ENCODE data around the gene NNAT.
"Not testable (repeated sequence)": the region's sequence is repeated elsewhere in the genome, so short reads cannot be mapped to it uniquely, and the experiment has no call there.

NNAT gene

DNA sequence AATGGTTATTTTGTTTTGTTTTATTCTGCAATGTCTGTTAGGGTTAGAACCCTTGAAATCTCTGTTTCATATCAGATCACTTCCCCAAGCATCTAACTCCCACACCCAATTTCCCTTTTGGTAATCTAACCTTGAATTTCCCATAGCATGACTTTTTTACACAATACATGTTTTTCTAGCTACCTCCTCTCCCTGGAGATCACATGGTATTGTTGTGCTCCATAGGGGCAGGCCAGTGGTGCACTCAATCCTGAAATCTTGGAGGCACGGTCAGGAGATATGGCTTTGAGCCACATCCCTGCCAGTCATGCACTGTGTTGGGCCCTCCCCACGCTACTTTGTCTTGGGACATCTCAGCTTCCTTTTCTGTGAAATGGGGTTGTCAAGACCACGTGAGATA lies 36.7 kb upstream of the NNAT start:
- Histone ChIP-seq H3K36me3 (ENCODE audit: insufficient read depth, low read depth, low read length) (no peaks in the 10 kb centered on the region), H3K9me3 (ENCODE audit: insufficient read depth, low read depth, low read length) (peaks cover 9% of the 10 kb centered on the region), H3K4me3 (ENCODE audit: low read length) (no peak overlapping the region), H3K27ac (ENCODE audit: low read length) (no peak overlapping the region), H3K4me1 (ENCODE audit: insufficient read depth, low read length) (0 out of 2 replicates have a peak, but pooled peaks cover 4% of the 10 kb centered on the region), H3K27me3 (ENCODE audit: insufficient read depth, low read length) (no peaks in the 10 kb centered on the region), H3K9ac (ENCODE audit: low read depth, low read length) (no peak overlapping the region)

DNA sequence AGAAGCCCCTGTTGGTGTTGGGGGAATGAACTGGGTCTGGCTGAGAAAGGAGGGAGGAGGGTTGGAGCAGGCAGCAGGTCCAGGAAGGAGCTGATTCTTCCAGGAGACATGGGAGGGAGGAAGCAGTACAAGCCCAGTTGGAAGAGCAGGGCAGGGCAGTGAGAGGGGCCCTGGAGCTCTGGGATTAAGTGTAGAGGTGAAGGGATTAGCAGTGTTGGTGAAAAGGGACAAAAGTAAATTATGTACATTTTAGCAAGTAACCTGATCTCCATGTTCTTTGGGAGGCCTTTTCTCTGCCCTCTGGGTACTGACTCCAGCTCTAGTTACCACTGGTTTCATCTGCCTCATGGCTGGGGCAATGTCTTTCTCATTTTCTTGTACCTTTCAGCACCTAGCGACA lies 34.8 kb upstream of the NNAT start:
- H3K9ac ChIP-seq (ENCODE audit: low read depth, low read length); H3K4me1 ChIP-seq (ENCODE audit: insufficient read depth, low read length); H3K36me3 ChIP-seq (ENCODE audit: insufficient read depth, low read depth, low read length); H3K27me3 ChIP-seq (ENCODE audit: insufficient read depth, low read length); H3K9me3 ChIP-seq (ENCODE audit: insufficient read depth, low read depth, low read length); H3K27ac ChIP-seq (ENCODE audit: low read length); H3K4me3 ChIP-seq (ENCODE audit: low read length): not testable (repeated sequence)

DNA sequence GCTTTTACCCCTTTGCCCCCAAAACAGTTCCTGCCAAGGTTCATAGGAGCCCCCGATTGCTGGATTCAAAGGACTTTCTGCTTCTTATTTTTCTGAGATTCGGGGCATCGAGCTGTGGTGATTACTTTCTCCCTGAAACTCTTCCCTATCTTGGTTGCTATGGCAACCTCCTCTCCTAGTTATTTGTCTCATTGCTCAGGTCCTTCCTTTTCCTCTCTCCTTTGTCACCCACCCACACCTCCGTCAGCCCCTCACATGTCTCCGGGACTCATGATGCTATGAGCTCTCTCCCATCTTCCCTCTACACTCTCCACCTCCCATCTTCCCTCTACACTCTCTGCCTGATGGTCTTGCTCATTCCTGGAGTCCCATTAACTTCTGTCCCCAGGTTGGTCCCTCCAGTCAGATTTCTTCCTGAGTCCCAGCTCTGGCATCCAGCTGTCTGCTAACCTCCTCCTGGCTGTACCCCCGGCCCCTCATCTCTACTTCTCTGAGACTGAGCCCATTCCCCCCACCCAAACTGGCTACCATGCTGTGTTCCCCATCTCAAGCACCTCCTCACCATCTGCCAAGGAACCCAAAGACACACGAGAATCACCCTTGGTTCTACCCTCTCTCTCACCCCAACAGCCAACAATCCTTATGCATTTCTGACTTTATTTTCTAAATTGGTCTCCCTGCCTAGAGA lies 30.2 kb upstream of the NNAT start:
- H3K27ac ChIP-seq (ENCODE audit: low read length) = no peak overlapping the region
- no peaks in the 10 kb centered on the region for H3K9me3 ChIP-seq (ENCODE audit: insufficient read depth, low read depth, low read length)
- H3K27me3 ChIP-seq (ENCODE audit: insufficient read depth, low read length) = no peaks in the 10 kb centered on the region
- no peak overlapping the region for H3K4me3 ChIP-seq (ENCODE audit: low read length)
- no peaks in the 10 kb centered on the region for H3K36me3 ChIP-seq (ENCODE audit: insufficient read depth, low read depth, low read length)
- H3K9ac ChIP-seq (ENCODE audit: low read depth, low read length) = no peak overlapping the region
- 0 out of 2 replicates have a peak, but pooled peaks cover 4% of the 10 kb centered on the region for H3K4me1 ChIP-seq (ENCODE audit: insufficient read depth, low read length)

DNA sequence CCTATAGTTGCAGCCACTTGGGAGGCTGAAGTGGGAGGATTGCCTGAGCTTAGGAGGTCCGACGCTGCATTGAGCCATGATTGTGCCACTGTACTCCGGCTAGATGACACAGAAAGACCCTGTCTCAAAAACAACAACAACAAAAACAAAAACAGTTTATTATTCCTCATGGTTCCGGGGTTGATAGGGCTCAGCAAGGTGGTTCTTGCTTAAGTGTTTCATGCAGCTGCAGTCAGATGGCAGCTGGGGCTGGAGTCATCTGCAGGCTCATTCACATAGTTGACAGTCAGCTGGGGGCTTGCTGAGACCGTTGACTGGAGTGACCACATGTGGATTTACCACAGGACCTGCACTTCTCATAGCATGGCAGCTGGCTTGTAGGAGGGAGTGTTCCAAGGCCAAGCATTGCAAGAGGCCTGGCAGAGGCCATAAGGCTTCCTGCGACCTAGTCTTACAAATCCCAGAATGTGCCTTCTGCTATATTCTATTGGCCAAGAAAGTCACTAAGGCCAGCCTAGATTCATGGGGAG lies 28.9 kb upstream of the NNAT start:
- H3K27ac ChIP-seq (ENCODE audit: low read length) = no peak overlapping the region
- no peak overlapping the region for H3K4me3 ChIP-seq (ENCODE audit: low read length)
- H3K4me1 ChIP-seq (ENCODE audit: insufficient read depth, low read length) = no peaks in the 10 kb centered on the region
- no peaks in the 10 kb centered on the region for H3K27me3 ChIP-seq (ENCODE audit: insufficient read depth, low read length)
- H3K36me3 ChIP-seq (ENCODE audit: insufficient read depth, low read depth, low read length) = no peaks in the 10 kb centered on the region
- H3K9ac ChIP-seq (ENCODE audit: low read depth, low read length) = no peak overlapping the region
- no peaks in the 10 kb centered on the region for H3K9me3 ChIP-seq (ENCODE audit: insufficient read depth, low read depth, low read length)

DNA sequence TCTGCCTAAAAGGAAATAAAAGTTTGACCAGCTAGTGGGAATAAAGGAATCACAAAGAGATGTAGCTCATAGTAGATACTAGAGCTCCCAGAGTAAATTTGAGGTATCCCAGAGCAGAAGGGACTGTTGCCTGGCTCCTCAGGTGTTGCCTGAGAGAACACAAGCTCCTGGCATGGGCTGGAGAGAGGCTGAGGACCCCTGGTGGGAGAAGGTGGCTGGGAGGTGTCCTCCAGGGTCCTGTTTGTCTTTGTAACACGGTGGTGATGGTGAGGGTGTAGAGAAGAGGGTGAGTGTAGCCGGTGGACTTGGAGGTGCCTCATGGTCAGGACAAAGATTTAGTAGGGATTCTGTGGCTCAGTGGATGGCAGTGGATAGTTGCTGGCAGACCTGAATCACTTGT lies 28.1 kb upstream of the NNAT start:
- Histone ChIP-seq H3K27me3 (ENCODE audit: insufficient read depth, low read length) (no peaks in the 10 kb centered on the region), H3K27ac (ENCODE audit: low read length) (no peak overlapping the region), H3K9me3 (ENCODE audit: insufficient read depth, low read depth, low read length) (no peaks in the 10 kb centered on the region), H3K4me1 (ENCODE audit: insufficient read depth, low read length) (no peaks in the 10 kb centered on the region), H3K36me3 (ENCODE audit: insufficient read depth, low read depth, low read length) (no peaks in the 10 kb centered on the region), H3K9ac (ENCODE audit: low read depth, low read length) (no peak overlapping the region), H3K4me3 (ENCODE audit: low read length) (no peak overlapping the region)

DNA sequence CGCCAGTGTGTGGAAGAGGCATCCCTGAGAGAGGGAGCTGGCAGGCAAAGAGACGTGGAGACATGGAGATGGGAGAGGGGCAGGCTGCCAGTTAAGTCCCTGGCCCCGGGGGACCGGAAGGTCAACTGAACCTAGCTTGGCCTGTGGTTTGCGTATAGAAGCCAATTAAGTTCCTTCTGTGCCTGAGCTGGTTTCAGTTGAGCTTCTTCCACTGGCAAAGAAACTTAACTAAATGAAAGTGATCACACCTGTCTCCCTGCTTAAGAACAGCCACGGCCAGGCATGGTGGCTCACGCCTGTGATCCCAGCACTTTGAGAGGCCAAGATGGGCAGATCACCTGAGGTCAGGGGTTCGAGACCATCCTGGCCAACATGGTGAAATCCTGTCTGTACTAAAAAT lies 26.7 kb upstream of the NNAT start:
- no peak overlapping the region for H3K4me3 ChIP-seq (ENCODE audit: low read length)
- no peaks in the 10 kb centered on the region for H3K36me3 ChIP-seq (ENCODE audit: insufficient read depth, low read depth, low read length)
- H3K27ac ChIP-seq (ENCODE audit: low read length) = no peak overlapping the region
- H3K9me3 ChIP-seq (ENCODE audit: insufficient read depth, low read depth, low read length) = no peaks in the 10 kb centered on the region
- no peaks in the 10 kb centered on the region for H3K27me3 ChIP-seq (ENCODE audit: insufficient read depth, low read length)
- H3K4me1 ChIP-seq (ENCODE audit: insufficient read depth, low read length) = no peaks in the 10 kb centered on the region
- H3K9ac ChIP-seq (ENCODE audit: low read depth, low read length) = no peak overlapping the region

DNA sequence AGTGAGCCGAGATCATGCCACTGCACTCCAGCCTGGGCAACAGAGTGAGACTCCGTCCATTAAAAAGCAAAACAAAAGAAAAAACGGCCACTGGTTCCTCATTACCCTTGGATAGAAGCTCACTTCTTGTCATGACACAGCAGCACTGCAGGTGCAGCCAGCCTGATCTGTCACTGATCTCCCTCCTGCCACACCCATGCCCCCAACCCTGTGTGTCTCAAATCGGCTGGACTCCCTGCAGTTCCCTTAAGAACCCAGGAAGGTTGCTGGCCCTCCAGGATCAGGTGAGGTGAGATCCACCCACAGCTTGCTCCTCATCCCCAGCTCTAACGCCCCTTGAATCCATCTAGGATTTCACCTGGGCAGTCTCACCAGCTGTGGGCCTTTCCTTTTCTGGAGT lies 26.3 kb upstream of the NNAT start:
- Histone ChIP-seq H3K36me3 (ENCODE audit: insufficient read depth, low read depth, low read length) (no peaks in the 10 kb centered on the region), H3K9me3 (ENCODE audit: insufficient read depth, low read depth, low read length) (no peaks in the 10 kb centered on the region), H3K4me3 (ENCODE audit: low read length) (no peak overlapping the region), H3K27me3 (ENCODE audit: insufficient read depth, low read length) (no peaks in the 10 kb centered on the region), H3K27ac (ENCODE audit: low read length) (no peak overlapping the region), H3K9ac (ENCODE audit: low read depth, low read length) (no peak overlapping the region), H3K4me1 (ENCODE audit: insufficient read depth, low read length) (no peaks in the 10 kb centered on the region)

DNA sequence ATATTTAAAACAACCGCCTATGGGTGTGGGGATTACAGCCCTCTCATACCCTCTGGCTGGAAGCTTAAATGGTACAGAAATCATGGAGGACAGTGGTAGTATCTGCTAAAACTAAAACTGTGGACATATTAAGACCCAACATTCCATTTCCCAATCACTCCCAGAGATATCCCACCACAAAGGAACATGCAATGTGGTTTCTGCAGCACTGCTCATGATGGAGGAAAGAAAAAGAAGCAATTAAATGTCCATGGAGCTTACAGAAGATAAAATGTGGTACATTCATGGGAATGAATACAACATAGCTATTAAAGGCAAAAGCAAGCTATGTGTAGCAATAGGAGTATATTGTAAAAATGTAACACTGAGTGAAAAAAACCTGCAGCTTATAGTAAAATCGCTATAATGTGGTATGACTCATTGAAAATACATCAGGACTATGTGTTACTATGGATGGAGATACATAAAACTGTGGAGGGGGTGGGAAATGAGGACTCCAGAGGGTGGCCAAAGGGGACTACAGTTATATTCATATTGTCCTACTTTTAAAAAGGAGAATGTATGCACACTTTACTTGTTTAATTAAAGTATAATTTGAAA lies 22.9 kb upstream of the NNAT start:
- H3K4me3 ChIP-seq (ENCODE audit: low read length) = no peak overlapping the region
- H3K27ac ChIP-seq (ENCODE audit: low read length) = no peak overlapping the region
- no peaks in the 10 kb centered on the region for H3K27me3 ChIP-seq (ENCODE audit: insufficient read depth, low read length)
- no peaks in the 10 kb centered on the region for H3K4me1 ChIP-seq (ENCODE audit: insufficient read depth, low read length)
- no peaks in the 10 kb centered on the region for H3K36me3 ChIP-seq (ENCODE audit: insufficient read depth, low read depth, low read length)
- H3K9me3 ChIP-seq (ENCODE audit: insufficient read depth, low read depth, low read length) = no peaks in the 10 kb centered on the region
- no peak overlapping the region for H3K9ac ChIP-seq (ENCODE audit: low read depth, low read length)

DNA sequence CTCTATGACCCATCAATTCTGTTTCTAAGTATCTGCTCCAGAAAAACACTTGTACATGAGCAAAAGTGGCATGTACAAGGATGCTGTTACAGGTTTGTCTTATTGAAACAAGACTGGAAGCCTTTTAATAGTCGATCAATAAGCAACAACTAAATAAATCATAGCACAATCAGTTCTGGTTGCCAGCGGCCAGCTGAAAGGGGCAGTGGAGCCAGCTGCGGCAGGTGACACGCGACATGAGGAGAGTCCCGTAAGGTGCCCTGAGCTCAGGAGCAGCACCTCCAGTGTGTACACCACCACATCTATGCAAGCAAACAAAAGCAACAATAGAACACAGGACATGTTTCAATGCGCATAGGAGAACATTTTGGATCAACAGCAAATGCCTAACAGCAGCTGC lies 20.7 kb upstream of the NNAT start:
- Histone ChIP-seq H3K4me3 (ENCODE audit: low read length) (no peak overlapping the region), H3K27ac (ENCODE audit: low read length) (no peak overlapping the region), H3K36me3 (ENCODE audit: insufficient read depth, low read depth, low read length) (no peaks in the 10 kb centered on the region), H3K9me3 (ENCODE audit: insufficient read depth, low read depth, low read length) (no peaks in the 10 kb centered on the region), H3K9ac (ENCODE audit: low read depth, low read length) (no peak overlapping the region), H3K27me3 (ENCODE audit: insufficient read depth, low read length) (no peaks in the 10 kb centered on the region), H3K4me1 (ENCODE audit: insufficient read depth, low read length) (peaks cover 3% of the 10 kb centered on the region; the same call in 1 of the 2 replicates)

DNA sequence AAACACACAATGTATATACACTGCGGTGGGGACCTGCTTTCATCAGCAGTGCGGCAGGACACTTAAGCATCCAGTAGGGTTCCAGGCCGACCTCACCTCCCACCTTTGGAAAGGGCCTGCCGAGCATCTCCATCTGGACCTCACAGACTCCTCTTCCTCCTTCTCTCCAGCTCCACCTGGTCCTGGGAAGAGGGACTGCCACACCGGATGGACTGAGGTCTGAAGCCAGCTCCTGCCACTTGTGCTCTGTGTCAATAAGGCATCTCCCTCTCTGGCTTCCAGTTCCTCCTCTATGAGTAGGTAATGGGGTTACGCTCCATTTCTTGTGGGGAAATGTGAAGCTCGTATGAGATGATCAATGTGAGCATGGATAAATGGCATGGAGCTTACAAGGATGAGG lies 19.1 kb upstream of the NNAT start:
- Histone ChIP-seq H3K27ac (ENCODE audit: low read length) (no peak overlapping the region), H3K27me3 (ENCODE audit: insufficient read depth, low read length) (no peaks in the 10 kb centered on the region), H3K36me3 (ENCODE audit: insufficient read depth, low read depth, low read length) (no peaks in the 10 kb centered on the region)

DNA sequence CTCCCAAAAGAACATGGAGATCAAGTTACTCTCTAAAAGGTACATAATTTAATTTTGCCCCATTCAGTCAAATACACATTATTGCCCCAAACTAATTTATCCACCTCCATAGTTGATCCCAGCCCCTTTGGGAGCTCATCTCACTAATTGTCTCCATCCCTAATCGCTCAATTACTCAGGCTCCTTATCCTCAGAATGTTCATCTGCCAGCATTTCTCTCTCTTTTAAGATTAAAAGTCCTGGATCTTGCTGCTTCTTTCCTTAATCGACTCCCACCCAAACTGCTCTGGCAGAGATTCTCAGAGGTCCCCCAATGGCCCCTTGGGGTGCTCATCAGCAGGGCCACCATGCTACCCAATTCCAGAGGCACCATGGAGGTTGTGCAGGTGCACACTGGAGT lies 18.4 kb upstream of the NNAT start:
- no peaks in the 10 kb centered on the region for H3K27me3 ChIP-seq (ENCODE audit: insufficient read depth, low read length)
- peaks cover 3% of the 10 kb centered on the region; the same call in 1 of the 2 replicates for H3K4me1 ChIP-seq (ENCODE audit: insufficient read depth, low read length)
- H3K36me3 ChIP-seq (ENCODE audit: insufficient read depth, low read depth, low read length) = no peaks in the 10 kb centered on the region
- no peak overlapping the region for H3K4me3 ChIP-seq (ENCODE audit: low read length)
- H3K9me3 ChIP-seq (ENCODE audit: insufficient read depth, low read depth, low read length) = no peaks in the 10 kb centered on the region
- H3K27ac ChIP-seq (ENCODE audit: low read length) = no peak overlapping the region
- H3K9ac ChIP-seq (ENCODE audit: low read depth, low read length) = no peak overlapping the region

More for the DNA sequence above, 19.1 kb upstream of the NNAT start:
- Histone ChIP-seq H3K9me3 (ENCODE audit: insufficient read depth, low read depth, low read length) (no peaks in the 10 kb centered on the region), H3K4me1 (ENCODE audit: insufficient read depth, low read length) (peaks cover 3% of the 10 kb centered on the region; the same call in 1 of the 2 replicates), H3K9ac (ENCODE audit: low read depth, low read length) (no peak overlapping the region), H3K4me3 (ENCODE audit: low read length) (no peak overlapping the region)

DNA sequence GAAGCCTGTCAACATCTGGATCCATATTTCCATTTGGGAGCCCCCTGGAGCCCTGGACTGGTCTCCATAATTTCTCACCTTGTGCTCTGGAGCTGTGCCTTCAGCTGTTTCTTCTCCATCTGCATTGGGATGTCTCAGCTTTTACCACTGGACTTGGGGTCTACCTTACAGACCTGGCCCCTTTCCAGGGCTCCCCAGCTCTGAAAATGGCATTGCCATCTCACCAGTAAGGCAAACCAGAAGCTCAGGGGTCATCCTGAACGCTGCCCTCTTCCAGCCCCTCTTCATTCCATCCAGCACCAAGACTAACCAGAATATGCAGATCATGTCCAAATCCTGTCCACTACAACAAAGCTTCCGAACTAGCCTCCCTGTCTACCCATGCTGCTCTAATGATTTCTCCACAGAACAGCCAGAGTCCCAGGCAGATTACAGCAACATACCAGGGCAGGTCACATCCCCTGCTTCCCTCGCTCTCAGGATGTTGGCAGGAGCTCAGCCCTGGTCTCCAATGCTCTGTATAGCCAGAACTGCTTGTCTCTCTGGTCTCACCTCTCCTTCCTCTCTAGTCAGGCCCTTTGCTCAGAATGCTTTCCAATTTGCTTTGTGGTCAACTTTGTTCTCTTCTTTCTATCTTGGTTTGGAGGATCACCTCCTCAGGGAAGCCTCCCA lies 17.7 kb upstream of the NNAT start:
- no peaks in the 10 kb centered on the region for H3K27me3 ChIP-seq (ENCODE audit: insufficient read depth, low read length)
- H3K27ac ChIP-seq (ENCODE audit: low read length) = no peak overlapping the region
- H3K36me3 ChIP-seq (ENCODE audit: insufficient read depth, low read depth, low read length) = peaks cover 6% of the 10 kb centered on the region; the same call in 1 of the 2 replicates
- H3K4me1 ChIP-seq (ENCODE audit: insufficient read depth, low read length) = peaks cover 3% of the 10 kb centered on the region; the same call in 1 of the 2 replicates
- H3K9ac ChIP-seq (ENCODE audit: low read depth, low read length) = no peak overlapping the region
- H3K9me3 ChIP-seq (ENCODE audit: insufficient read depth, low read depth, low read length) = no peaks in the 10 kb centered on the region
- H3K4me3 ChIP-seq (ENCODE audit: low read length) = no peak overlapping the region
